Measurements from ENCODE around the gene DHPS.

DHPS gene

GRCh38 chr19:12655546-12655945 is 26.1 kb downstream of the DHPS start:
- WGBS (ENCODE audit: insufficient coverage) = 97% methylated on average over 7 of the region's 8 CpGs
- no peak overlapping the region for H3K27ac ChIP-seq (ENCODE audit: insufficient read depth in 1 of 2, low read depth in 1 of 2, low read length in 2 of 2, poor library complexity in 1 of 2, severe bottlenecking in 2 of 2)
- no peaks in the 10 kb centered on the region for H3K9me3 ChIP-seq (ENCODE audit: control extremely low read depth in 1 of 5, control insufficient read depth in 4 of 5, insufficient read depth in 2 of 5, low read depth in 1 of 5, low read length in 4 of 5)
- peaks cover 10 to 72% (median 40%) of the 10 kb centered on the region in 4 experiments for H3K36me3 ChIP-seq (ENCODE audit: control insufficient read depth in 4 of 4, insufficient read depth in 4 of 4, low read length in 3 of 4)
- ChIA-PET CTCF (interaction anchor here (0.6 to 1.5 kb wide), 3 partner anchors 13 to 286 kb away, joined by 3 to 4 read pairs (median 3); no protein-coding TSS in a partner anchor), POLR2A (interaction anchor here (0.6 kb wide), 1 partner anchor 39 kb away, joined by 3 read pairs; no protein-coding TSS in a partner anchor)
- DNase-seq = no peak
- H3K4me1 ChIP-seq (ENCODE audit: control extremely low read depth in 1 of 4, control insufficient read depth in 4 of 4, insufficient read depth in 4 of 4, low read length in 3 of 4) = no peaks in the 10 kb centered on the region
- no peaks in the 10 kb centered on the region for H3K27me3 ChIP-seq (replicated peaks in 2 of 5; ENCODE audit: control insufficient read depth in 4 of 5, insufficient read depth in 5 of 5, low read length in 4 of 5)
- H3K4me3 ChIP-seq (ENCODE audit: control insufficient read depth in 1 of 7, extremely low read depth in 1 of 7, insufficient read depth in 4 of 7, low read depth in 2 of 7, low read length in 6 of 7) = no peak overlapping the region

GRCh38 chr19:12652219-12652618 is 29.5 kb downstream of the DHPS start:
- ChIA-PET POLR2A (no interaction called here), CTCF (interaction anchor here (1.6 kb wide), 1 partner anchor 12 kb away, joined by 5 read pairs; no protein-coding TSS in a partner anchor)
- Histone ChIP-seq H3K36me3 (ENCODE audit: control insufficient read depth in 4 of 4, insufficient read depth in 4 of 4, low read length in 3 of 4) (peaks cover 7 to 59% (median 31%) of the 10 kb centered on the region in 4 experiments), H3K27me3 (replicated peaks in 2 of 5; ENCODE audit: control insufficient read depth in 4 of 5, insufficient read depth in 5 of 5, low read length in 4 of 5) (no peaks in the 10 kb centered on the region), H3K9me3 (ENCODE audit: control extremely low read depth in 1 of 5, control insufficient read depth in 4 of 5, insufficient read depth in 2 of 5, low read depth in 1 of 5, low read length in 4 of 5) (no peaks in the 10 kb centered on the region), H3K4me1 (ENCODE audit: control extremely low read depth in 1 of 4, control insufficient read depth in 4 of 4, insufficient read depth in 4 of 4, low read length in 3 of 4) (peaks cover 0 to 10% (median 3%) of the 10 kb centered on the region in 4 experiments), H3K4me3 (ENCODE audit: control insufficient read depth in 1 of 7, extremely low read depth in 1 of 7, insufficient read depth in 4 of 7, low read depth in 2 of 7, low read length in 6 of 7) (no peak overlapping the region), H3K27ac (ENCODE audit: insufficient read depth in 1 of 2, low read depth in 1 of 2, low read length in 2 of 2, poor library complexity in 1 of 2, severe bottlenecking in 2 of 2) (no peak overlapping the region)
- no peak for DNase-seq
- 100% methylated on average over 1 of the region's 6 CpGs for WGBS (ENCODE audit: insufficient coverage)

DNA sequence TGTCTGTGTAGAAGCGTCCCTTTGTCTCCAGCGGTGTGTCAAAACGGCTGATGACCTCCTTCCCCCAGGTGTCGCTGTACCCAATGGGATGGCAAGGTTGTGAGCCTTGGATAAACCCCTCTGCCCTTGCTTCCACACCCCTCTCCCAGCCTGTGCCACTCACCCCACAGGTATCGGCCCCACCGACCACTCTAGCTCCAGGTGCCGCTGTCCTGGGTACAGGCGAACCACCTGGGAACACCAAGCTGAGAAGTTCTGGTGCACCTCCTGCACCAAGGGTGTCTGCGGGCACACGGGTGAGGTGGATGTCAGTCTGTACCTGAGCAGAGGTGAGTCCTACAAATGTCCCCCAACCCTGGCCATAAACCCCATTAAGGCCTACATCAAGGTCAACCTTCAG is 31.7 kb downstream of the DHPS start:
- DNase-seq = no peak
- no peak overlapping the region for H3K27ac ChIP-seq (ENCODE audit: insufficient read depth in 1 of 2, low read depth in 1 of 2, low read length in 2 of 2, poor library complexity in 1 of 2, severe bottlenecking in 2 of 2)
- 100% methylated on average over 9 of the region's 10 CpGs for WGBS (ENCODE audit: insufficient coverage)
- H3K9me3 ChIP-seq (ENCODE audit: control extremely low read depth in 1 of 5, control insufficient read depth in 4 of 5, insufficient read depth in 2 of 5, low read depth in 1 of 5, low read length in 4 of 5) = no peaks in the 10 kb centered on the region
- H3K4me1 ChIP-seq (ENCODE audit: control extremely low read depth in 1 of 4, control insufficient read depth in 4 of 4, insufficient read depth in 4 of 4, low read length in 3 of 4) = peaks cover 0 to 10% (median 3%) of the 10 kb centered on the region in 4 experiments
- no peaks in the 10 kb centered on the region for H3K27me3 ChIP-seq (replicated peaks in 2 of 5; ENCODE audit: control insufficient read depth in 4 of 5, insufficient read depth in 5 of 5, low read length in 4 of 5)
- ChIA-PET POLR2A (no interaction called here), CTCF (interaction anchor here (2.1 kb wide), 1 partner anchor 13 kb away, joined by 6 read pairs; no protein-coding TSS in a partner anchor)
- peaks cover 7 to 43% (median 16%) of the 10 kb centered on the region in 4 experiments for H3K36me3 ChIP-seq (ENCODE audit: control insufficient read depth in 4 of 4, insufficient read depth in 4 of 4, low read length in 3 of 4)
- H3K4me3 ChIP-seq (ENCODE audit: control insufficient read depth in 1 of 7, extremely low read depth in 1 of 7, insufficient read depth in 4 of 7, low read depth in 2 of 7, low read length in 6 of 7) = no peak overlapping the region

GRCh38 chr19:12648088-12648487 is 33.6 kb downstream of the DHPS start:
- ChIA-PET POLR2A (interaction anchor here (1.4 kb wide), 1 partner anchor 17 kb away, joined by 3 read pairs; no protein-coding TSS in a partner anchor), CTCF (interaction anchor here (1.1 kb wide), 1 partner anchor 30 kb away, joined by 3 read pairs; no protein-coding TSS in a partner anchor)
- Histone ChIP-seq H3K27me3 (replicated peaks in 2 of 5; ENCODE audit: control insufficient read depth in 4 of 5, insufficient read depth in 5 of 5, low read length in 4 of 5) (no peaks in the 10 kb centered on the region), H3K4me1 (ENCODE audit: control extremely low read depth in 1 of 4, control insufficient read depth in 4 of 4, insufficient read depth in 4 of 4, low read length in 3 of 4) (peaks cover 0 to 10% (median 3%) of the 10 kb centered on the region in 4 experiments), H3K27ac (ENCODE audit: insufficient read depth in 1 of 2, low read depth in 1 of 2, low read length in 2 of 2, poor library complexity in 1 of 2, severe bottlenecking in 2 of 2) (no peak overlapping the region), H3K4me3 (ENCODE audit: control insufficient read depth in 1 of 7, extremely low read depth in 1 of 7, insufficient read depth in 4 of 7, low read depth in 2 of 7, low read length in 6 of 7) (peak overlapping the region in 4 of 7 experiments; percentile 10 to 67 (median 49)), H3K36me3 (ENCODE audit: control insufficient read depth in 4 of 4, insufficient read depth in 4 of 4, low read length in 3 of 4) (peaks cover 0 to 46% (median 13%) of the 10 kb centered on the region in 4 experiments), H3K9me3 (ENCODE audit: control extremely low read depth in 1 of 5, control insufficient read depth in 4 of 5, insufficient read depth in 2 of 5, low read depth in 1 of 5, low read length in 4 of 5) (no peaks in the 10 kb centered on the region)
- WGBS (ENCODE audit: insufficient coverage) = 40% methylated on average over 26 of the region's 29 CpGs
- DNase-seq = no peak

- Histone ChIP-seq H3K27me3 (replicated peaks in 2 of 5; ENCODE audit: control insufficient read depth in 4 of 5, insufficient read depth in 5 of 5, low read length in 4 of 5) (no peaks in the 10 kb centered on the region), H3K27ac (ENCODE audit: insufficient read depth in 1 of 2, low read depth in 1 of 2, low read length in 2 of 2, poor library complexity in 1 of 2, severe bottlenecking in 2 of 2) (no peak overlapping the region), H3K36me3 (ENCODE audit: control insufficient read depth in 4 of 4, insufficient read depth in 4 of 4, low read length in 3 of 4) (peaks cover 0 to 46% (median 13%) of the 10 kb centered on the region in 4 experiments), H3K4me1 (ENCODE audit: control extremely low read depth in 1 of 4, control insufficient read depth in 4 of 4, insufficient read depth in 4 of 4, low read length in 3 of 4) (peaks cover 0 to 10% (median 3%) of the 10 kb centered on the region in 4 experiments), H3K4me3 (ENCODE audit: control insufficient read depth in 1 of 7, extremely low read depth in 1 of 7, insufficient read depth in 4 of 7, low read depth in 2 of 7, low read length in 6 of 7) (peak overlapping the region in 4 of 7 experiments; percentile 10 to 67 (median 49)), H3K9me3 (ENCODE audit: control extremely low read depth in 1 of 5, control insufficient read depth in 4 of 5, insufficient read depth in 2 of 5, low read depth in 1 of 5, low read length in 4 of 5) (no peaks in the 10 kb centered on the region)
- peak in 2 of 3 donors; percentile 67 to 69 for DNase-seq
- ChIA-PET POLR2A (interaction anchor here (0.6 to 1.4 kb wide), 2 partner anchors 18 to 376 kb away, joined by 3 read pairs; no protein-coding TSS in a partner anchor), CTCF (interaction anchor here (1.1 kb wide), 1 partner anchor 29 kb away, joined by 3 read pairs; no protein-coding TSS in a partner anchor)
- 43% methylated on average over 22 of the region's 31 CpGs for WGBS (ENCODE audit: insufficient coverage)
Observed at GRCh38 chr19:12647490-12648071, 34.1 kb downstream of the DHPS start.

DNA sequence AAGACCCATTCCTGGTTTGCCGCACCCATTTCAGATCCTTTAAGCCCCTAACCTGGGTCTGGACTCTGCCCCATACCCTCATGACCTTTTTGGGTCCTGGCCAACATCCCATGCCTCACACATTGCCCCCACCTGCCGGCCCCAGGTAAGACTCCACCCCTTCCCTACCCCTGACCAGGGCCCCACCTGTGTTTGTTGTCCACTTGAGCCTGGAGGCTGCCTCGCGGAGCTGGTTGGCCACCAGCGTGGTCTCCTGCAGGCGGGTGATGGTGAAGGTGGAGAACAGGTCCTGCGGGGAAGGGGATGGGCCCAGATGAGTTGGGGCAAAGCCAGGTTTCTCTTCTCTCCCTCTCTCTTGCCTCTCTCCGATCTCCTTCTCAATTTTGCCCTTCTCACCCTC is 34.6 kb downstream of the DHPS start:
- DNase-seq = no peak
- CTCF ChIA-PET = interaction anchor here (1.1 kb wide), 1 partner anchor 29 kb away, joined by 3 read pairs; no protein-coding TSS in a partner anchor
- POLR2A ChIA-PET = no interaction called here
- H3K4me1 ChIP-seq (ENCODE audit: control extremely low read depth in 1 of 4, control insufficient read depth in 4 of 4, insufficient read depth in 4 of 4, low read length in 3 of 4) = peaks cover 0 to 10% (median 3%) of the 10 kb centered on the region in 4 experiments
- H3K9me3 ChIP-seq (ENCODE audit: control extremely low read depth in 1 of 5, control insufficient read depth in 4 of 5, insufficient read depth in 2 of 5, low read depth in 1 of 5, low read length in 4 of 5) = no peaks in the 10 kb centered on the region
- no peaks in the 10 kb centered on the region for H3K27me3 ChIP-seq (replicated peaks in 2 of 5; ENCODE audit: control insufficient read depth in 4 of 5, insufficient read depth in 5 of 5, low read length in 4 of 5)
- H3K36me3 ChIP-seq (ENCODE audit: control insufficient read depth in 4 of 4, insufficient read depth in 4 of 4, low read length in 3 of 4) = peaks cover 0 to 43% (median 12%) of the 10 kb centered on the region in 4 experiments
- no peak overlapping the region for H3K27ac ChIP-seq (ENCODE audit: insufficient read depth in 1 of 2, low read depth in 1 of 2, low read length in 2 of 2, poor library complexity in 1 of 2, severe bottlenecking in 2 of 2)
- WGBS (ENCODE audit: insufficient coverage) = 97% methylated on average over 5 of the region's 8 CpGs
- no peak overlapping the region for H3K4me3 ChIP-seq (ENCODE audit: control insufficient read depth in 1 of 7, extremely low read depth in 1 of 7, insufficient read depth in 4 of 7, low read depth in 2 of 7, low read length in 6 of 7)

DNA sequence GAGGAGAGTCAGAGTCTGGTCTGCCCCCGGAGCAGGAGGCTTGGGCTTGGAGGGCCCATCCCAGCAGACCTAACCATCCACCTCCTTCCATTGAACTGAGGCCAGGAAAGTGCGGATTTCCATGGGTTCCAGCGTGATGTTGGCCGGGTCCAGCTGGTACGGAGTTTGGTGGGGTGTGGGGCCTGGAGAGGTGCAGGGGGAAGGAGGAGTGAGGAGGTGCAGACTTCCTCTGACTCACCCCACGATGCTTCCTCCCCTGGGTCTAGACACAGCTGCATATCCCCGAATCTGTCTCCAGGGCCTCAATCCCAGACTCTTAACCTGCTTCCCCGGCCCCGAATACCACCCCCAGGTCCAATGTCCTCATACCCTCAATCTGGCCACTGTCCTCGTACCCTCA is 35.1 kb downstream of the DHPS start:
- DNase-seq = no peak
- POLR2A ChIA-PET = no interaction called here
- no peak overlapping the region for H3K27ac ChIP-seq (ENCODE audit: insufficient read depth in 1 of 2, low read depth in 1 of 2, low read length in 2 of 2, poor library complexity in 1 of 2, severe bottlenecking in 2 of 2)
- H3K27me3 ChIP-seq (replicated peaks in 2 of 5; ENCODE audit: control insufficient read depth in 4 of 5, insufficient read depth in 5 of 5, low read length in 4 of 5) = no peaks in the 10 kb centered on the region
- H3K9me3 ChIP-seq (ENCODE audit: control extremely low read depth in 1 of 5, control insufficient read depth in 4 of 5, insufficient read depth in 2 of 5, low read depth in 1 of 5, low read length in 4 of 5) = no peaks in the 10 kb centered on the region
- peaks cover 0 to 38% (median 7%) of the 10 kb centered on the region in 4 experiments for H3K36me3 ChIP-seq (ENCODE audit: control insufficient read depth in 4 of 4, insufficient read depth in 4 of 4, low read length in 3 of 4)
- no peak overlapping the region for H3K4me3 ChIP-seq (ENCODE audit: control insufficient read depth in 1 of 7, extremely low read depth in 1 of 7, insufficient read depth in 4 of 7, low read depth in 2 of 7, low read length in 6 of 7)
- 98% methylated on average over 6 of the region's 10 CpGs for WGBS (ENCODE audit: insufficient coverage)
- CTCF ChIA-PET = no interaction called here
- H3K4me1 ChIP-seq (ENCODE audit: control extremely low read depth in 1 of 4, control insufficient read depth in 4 of 4, insufficient read depth in 4 of 4, low read length in 3 of 4) = peaks cover 0 to 10% (median 3%) of the 10 kb centered on the region in 4 experiments

Data from common myeloid progenitor, CD34-positive (primary cell).